B cell (primary cell): Measurements from ENCODE around the gene RCC2. TPM values are rescaled to one million over a fixed set of nuclear protein-coding genes. Genes with fewer than 3 reads are reported as not detected.
"Not testable (repeated sequence)": the region's sequence is repeated elsewhere in the genome, so short reads cannot be mapped to it uniquely, and the experiment has no call there.

Source experiments
- ATAC-seq: fragments of 200-7000 bp; cut with Tn5 transposase; one replicate; pipeline ENCODE4 v1.10.0; 2021; ENCODE audit warnings: low read depth, mild to moderate bottlenecking, moderate number of reproducible peaks, moderate library complexity
- CTCF ChIA-PET: fragments of 350-600 bp; sonication (Branson Sonifier 250); formaldehyde crosslinking; loops from one replicate; lab custom pipeline; 2021; ENCODE audit warnings: antibody characterized with exemption, inconsistent platforms; lab: Charles Lee
- POLR2A ChIA-PET: fragments of 350-600 bp; sonication (Branson Sonifier 250); formaldehyde crosslinking; loops from one replicate; lab custom pipeline; 2021; ENCODE audit warnings: antibody characterized with exemption; lab: Charles Lee
- DNase-seq: peaks from one replicate; pipeline ENCODE4 v3.0.0; 2013
- H2AFZ ChIP-seq: 2 replicates; pipeline ENCODE4 v1.6.1; 2012; ENCODE audit warnings: mild to moderate bottlenecking, low read depth, low read length; ENCODE audit not compliant: insufficient read depth, poor library complexity, severe bottlenecking
- H3K27ac ChIP-seq, 2 donors: 1 replicate in 1 of 2; 2 replicates in 1 of 2; pipeline ENCODE4 v1.5.1; 2012 to 2013; ENCODE audit warnings: low read length in 2 of 2, mild to moderate bottlenecking in 2 of 2, moderate library complexity in 1 of 2
- H3K27me3 ChIP-seq, 4 experiments: fragments of 200-600 bp in 1 of 4; sonication (generic) in 1 of 4; replicated peaks in 1 of 4; 1 replicate in 2 of 4; 2 replicates in 2 of 4; pipeline versions ENCODE4 v1.6.1 to v1.7.0; 2013 to 2016; ENCODE audit warnings: low read length in 3 of 4, mild to moderate bottlenecking in 2 of 4, mixed read lengths in 1 of 4, moderate library complexity in 1 of 4; ENCODE audit not compliant: insufficient read depth in 4 of 4, control insufficient read depth in 3 of 4; ENCODE audit errors: control extremely low read depth in 1 of 4
- H3K36me3 ChIP-seq, 2 experiments: replicated peaks in 1 of 2; 1 replicate in 1 of 2; 2 replicates in 1 of 2; pipeline versions ENCODE4 v1.6.1 to v1.7.1; 2013; ENCODE audit warnings: low read length in 1 of 2; ENCODE audit not compliant: insufficient read depth in 2 of 2, control insufficient read depth in 1 of 2; ENCODE audit errors: control extremely low read depth in 1 of 2, extremely low read depth in 1 of 2
- H3K4me1 ChIP-seq, 2 donors: fragments of 200-600 bp in 1 of 2; sonication (generic) in 1 of 2; 1 replicate in 1 of 2; 2 replicates in 1 of 2; pipeline versions ENCODE4 v1.5.1 to v1.6.1; 2013 to 2017; ENCODE audit warnings: low read length in 2 of 2; ENCODE audit not compliant: control insufficient read depth in 2 of 2, insufficient read depth in 2 of 2
- H3K4me2 ChIP-seq: replicated peaks from 2 replicates; pipeline ENCODE3; 2012; ENCODE audit warnings: mild to moderate bottlenecking, low read depth, low read length; ENCODE audit not compliant: poor library complexity, severe bottlenecking
- H3K4me3 ChIP-seq, 5 experiments: fragments of 200-600 bp in 1 of 5; sonication (generic) in 1 of 5; 1 replicate in 3 of 5; 2 replicates in 2 of 5; pipeline versions ENCODE4 v1.5.1 to v1.7.0; 2011 to 2016; ENCODE audit warnings: low read length in 4 of 5, mild to moderate bottlenecking in 4 of 5, low read depth in 2 of 5, control low read depth in 1 of 5, moderate library complexity in 1 of 5; ENCODE audit not compliant: insufficient read depth in 1 of 5; ENCODE audit errors: control extremely low read depth in 1 of 5, extremely low read depth in 1 of 5
- H3K79me2 ChIP-seq: fragments of 200-600 bp; sonication (generic); one replicate; pipeline ENCODE4 v1.6.0; 2016; ENCODE audit warnings: low read length; ENCODE audit not compliant: control insufficient read depth, insufficient read depth
- H3K9ac ChIP-seq: fragments of 200-600 bp; sonication (generic); 2 replicates; pipeline ENCODE4 v1.6.1; 2017; ENCODE audit warnings: mild to moderate bottlenecking, low read length, moderate library complexity
- H3K9me3 ChIP-seq, 3 donors: one replicate each; pipeline versions ENCODE4 v1.6.1 to v1.7.1; 2013; ENCODE audit warnings: low read length in 2 of 3; ENCODE audit not compliant: control insufficient read depth in 2 of 3, insufficient read depth in 1 of 3; ENCODE audit errors: control extremely low read depth in 1 of 3
- H4K20me1 ChIP-seq: 2 replicates; pipeline ENCODE4 v1.6.0; 2012; ENCODE audit warnings: mild to moderate bottlenecking, low read length; ENCODE audit not compliant: insufficient read depth, control insufficient read depth, poor library complexity, severe bottlenecking
- H3K27ac Mint-ChIP-seq: one replicate; pipeline ENCODE4 v1.8.0; 2021; ENCODE audit warnings: mixed read lengths
- H3K27me3 Mint-ChIP-seq: one replicate; pipeline ENCODE4 v1.8.0; 2021; ENCODE audit warnings: mixed read lengths
- H3K4me1 Mint-ChIP-seq: one replicate; pipeline ENCODE4 v1.8.0; 2021; ENCODE audit warnings: mixed read lengths
- H3K4me3 Mint-ChIP-seq: one replicate; pipeline ENCODE4 v1.8.0; 2021; ENCODE audit warnings: mixed read lengths
- H3K9me3 Mint-ChIP-seq: one replicate; pipeline ENCODE4 v1.8.0; 2022; ENCODE audit warnings: mixed read lengths; ENCODE audit not compliant: insufficient read depth
- EZH2 ChIP-seq: IDR thresholded peaks from 2 replicates; pipeline ENCODE4 v1.6.1; 2012; ENCODE audit warnings: borderline replicate concordance, low read depth, mild to moderate bottlenecking, moderate library complexity, low read length; ENCODE audit not compliant: insufficient read depth, poor library complexity, severe bottlenecking
- WGBS: methylation state at CpG from one replicate; pipeline ENCODE4 v1.1.5; 2013; ENCODE audit warnings: missing lambda C conversion rate; ENCODE audit not compliant: insufficient coverage; 5-methylcytosine and 5-hydroxymethylcytosine counted together
- intact Hi-C: fragments of 100-400 bp; cut with micrococcal nuclease; formaldehyde crosslinking; loops from one replicate; pipeline ENCODE4 v1.10.0; 2022
- polyA plus RNA-seq: library from polyadenylated mRNA; depleted of rRNA; stranded (reverse); fragments of >200 nt; gene quantifications from 2 replicates; pipeline ENCODE4 v1.2.3, GENCODE V29; 2012
- total RNA-seq, 2 donors: library from RNA; stranded (reverse); fragments of 120-200 nt in 1 of 2; gene quantifications; 1 replicate in 1 of 2; 2 replicates in 1 of 2; pipeline versions ENCODE4 v1.2.3 to v1.2.4, GENCODE V29; 2013 to 2022
- TF ChIP-seq, protein P1 (sequence below): fragments of 200-600 bp; IDR thresholded peaks from one replicate; pipeline ENCODE4 v1.8.0; 2022; ENCODE audit warnings: antibody characterized with exemption, mild to moderate bottlenecking

RCC2 gene
- total and polyA plus RNA-seq, 2 donors (not counting 1 experiment from before 2014, with no cell fraction given): 48.9 to 76.9 TPM

DNA sequence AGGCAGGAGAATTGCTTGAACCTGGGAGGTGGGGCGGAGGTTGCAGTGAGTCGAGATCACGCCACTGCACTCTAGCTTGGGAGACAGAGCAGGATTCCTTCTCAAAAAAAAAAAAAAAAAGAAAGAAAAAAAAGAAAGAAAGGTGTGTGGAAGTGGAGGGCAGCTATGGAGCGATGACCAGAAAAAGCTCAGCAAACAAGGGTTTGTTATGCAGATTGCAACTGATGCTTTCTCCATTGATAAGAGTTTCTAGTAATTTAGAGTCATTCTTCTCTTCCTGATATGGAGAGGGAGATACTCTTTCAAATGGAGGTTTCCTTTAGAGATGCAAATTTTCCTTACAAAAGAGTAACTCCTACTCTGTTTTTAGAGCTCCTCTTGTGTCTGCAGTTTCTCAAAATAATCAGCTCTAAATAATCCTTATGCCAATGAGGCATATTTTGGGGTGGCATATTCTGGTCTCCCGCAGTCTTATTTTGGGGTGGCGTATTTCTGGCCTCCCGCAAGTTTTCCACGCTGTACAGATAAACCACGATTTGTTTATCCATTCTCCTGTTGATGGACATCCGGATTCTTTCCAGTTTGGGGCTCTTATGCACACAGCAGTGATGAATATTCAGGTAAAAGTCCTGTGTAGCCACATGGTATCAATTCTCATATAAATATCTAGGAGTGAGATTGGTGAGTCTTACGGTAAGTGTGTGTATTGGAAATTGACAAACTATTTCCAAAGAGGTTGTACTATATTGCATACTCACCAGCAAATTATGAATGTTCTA is 30.7 kb upstream of the RCC2 start:
- no peak overlapping the region for H3K9ac ChIP-seq
- no peak overlapping the region for H2AFZ ChIP-seq
- WGBS: 79% methylated on average over 8 of the region's 11 CpGs
- DNase-seq (no peak), ATAC-seq (no peak)
- Mint-ChIP-seq H3K4me1 (no peaks in the 10 kb centered on the region), H3K4me3 (no peak overlapping the region), H3K9me3 (no peaks in the 10 kb centered on the region), H3K27me3 (no peaks in the 10 kb centered on the region), H3K27ac (no peak overlapping the region)
- no peaks in the 10 kb centered on the region for H3K27me3 ChIP-seq
- POLR2A ChIA-PET: no interaction called here
- TF ChIP-seq, protein P1, sequence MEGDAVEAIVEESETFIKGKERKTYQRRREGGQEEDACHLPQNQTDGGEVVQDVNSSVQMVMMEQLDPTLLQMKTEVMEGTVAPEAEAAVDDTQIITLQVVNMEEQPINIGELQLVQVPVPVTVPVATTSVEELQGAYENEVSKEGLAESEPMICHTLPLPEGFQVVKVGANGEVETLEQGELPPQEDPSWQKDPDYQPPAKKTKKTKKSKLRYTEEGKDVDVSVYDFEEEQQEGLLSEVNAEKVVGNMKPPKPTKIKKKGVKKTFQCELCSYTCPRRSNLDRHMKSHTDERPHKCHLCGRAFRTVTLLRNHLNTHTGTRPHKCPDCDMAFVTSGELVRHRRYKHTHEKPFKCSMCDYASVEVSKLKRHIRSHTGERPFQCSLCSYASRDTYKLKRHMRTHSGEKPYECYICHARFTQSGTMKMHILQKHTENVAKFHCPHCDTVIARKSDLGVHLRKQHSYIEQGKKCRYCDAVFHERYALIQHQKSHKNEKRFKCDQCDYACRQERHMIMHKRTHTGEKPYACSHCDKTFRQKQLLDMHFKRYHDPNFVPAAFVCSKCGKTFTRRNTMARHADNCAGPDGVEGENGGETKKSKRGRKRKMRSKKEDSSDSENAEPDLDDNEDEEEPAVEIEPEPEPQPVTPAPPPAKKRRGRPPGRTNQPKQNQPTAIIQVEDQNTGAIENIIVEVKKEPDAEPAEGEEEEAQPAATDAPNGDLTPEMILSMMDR: no peak
- TF ChIP-seq EZH2: no peak
- H3K27ac ChIP-seq: no peak overlapping the region
- no peak overlapping the region for H3K4me2 ChIP-seq
- CTCF ChIA-PET: interaction anchor here (0.7 kb wide), 1 partner anchor 143 kb away, joined by 4 read pairs; no protein-coding TSS in a partner anchor
- no peaks in the 10 kb centered on the region for H3K9me3 ChIP-seq
- H3K36me3 ChIP-seq: no peaks in the 10 kb centered on the region
- no peaks in the 10 kb centered on the region for H3K4me1 ChIP-seq
- no peaks in the 10 kb centered on the region for H4K20me1 ChIP-seq
- no peaks in the 10 kb centered on the region for H3K79me2 ChIP-seq
- intact Hi-C loops: no loop called here
- H3K4me3 ChIP-seq: no peak overlapping the region

DNA sequence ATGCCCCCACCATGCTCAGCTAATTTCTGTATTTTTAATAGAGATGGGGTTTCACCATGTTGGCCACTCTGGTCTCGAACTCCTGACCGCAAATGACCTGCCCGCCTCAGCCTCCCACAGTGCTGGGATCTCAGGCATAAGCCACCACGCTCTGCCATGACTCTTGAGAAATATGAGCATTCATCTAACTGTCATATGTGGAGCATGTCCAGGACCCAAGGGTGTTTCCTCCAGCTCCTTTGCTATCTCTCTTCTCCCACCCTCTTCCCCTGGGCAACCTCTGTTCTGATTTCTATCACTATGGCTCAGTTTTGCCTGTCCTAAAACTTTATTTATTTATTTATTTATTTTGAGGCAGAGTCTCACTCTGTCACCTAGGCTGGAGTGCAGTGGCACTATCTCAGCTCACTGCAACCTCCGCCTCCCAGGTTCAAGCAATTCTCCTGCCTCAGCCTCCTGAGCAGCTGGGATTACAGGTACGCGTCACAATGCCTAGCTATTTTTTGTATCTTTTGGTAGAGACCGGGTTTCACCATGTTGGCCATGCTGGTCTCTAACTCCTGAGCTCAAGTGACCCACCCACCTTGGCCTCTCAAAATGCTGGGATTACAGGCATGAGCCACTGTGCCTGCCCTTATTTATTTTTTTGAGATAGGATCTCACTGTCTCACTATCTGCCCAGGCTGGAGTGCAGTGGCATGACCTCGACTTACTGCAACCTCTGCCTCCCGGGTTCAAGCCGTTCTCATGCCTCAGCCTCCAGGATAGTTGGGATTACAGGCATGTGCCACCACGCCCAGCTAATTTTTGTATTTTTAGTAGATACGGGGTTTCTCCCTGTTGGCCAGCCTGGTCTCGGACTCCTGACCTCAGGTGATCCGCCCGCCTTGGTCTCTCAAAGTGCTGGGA is 29.1 kb upstream of the RCC2 start:
- H3K4me1 ChIP-seq, CTCF ChIA-PET, H3K9ac ChIP-seq, ATAC-seq, H3K4me3 Mint-ChIP-seq, H4K20me1 ChIP-seq, H3K27ac ChIP-seq, H2AFZ ChIP-seq, H3K9me3 ChIP-seq, H3K4me1 Mint-ChIP-seq, H3K4me3 ChIP-seq, H3K79me2 ChIP-seq, H3K9me3 Mint-ChIP-seq, H3K27me3 ChIP-seq, intact Hi-C loops, H3K4me2 ChIP-seq, H3K27me3 Mint-ChIP-seq, POLR2A ChIA-PET, H3K36me3 ChIP-seq, H3K27ac Mint-ChIP-seq, DNase-seq: not testable (repeated sequence)
- 97% methylated on average over 14 of the region's 16 CpGs for WGBS
